Panc1 (cell line): ENCODE results near the gene MAGI2. TPM values are rescaled to one million over a fixed set of nuclear protein-coding genes. Genes with fewer than 3 reads are reported as not detected.

Experiments
- ATAC-seq: fragments of 200-7000 bp; cut with Tn5 transposase; 2 replicates; pipeline ENCODE4 v1.9.1; 2020; ENCODE audit warnings: mild to moderate bottlenecking, moderate library complexity
- BruUV-seq: library from RNA; stranded (reverse); fragments of 400-500 nt; replicated peaks from 2 replicates; lab custom pipeline; 2021; lab: Mats Ljungman, UMichigan
- CTCF ChIA-PET: fragments of 300-600 bp; sonication (Branson Sonifier 250); formaldehyde crosslinking; loops from one replicate; lab custom pipeline; 2022; ENCODE audit warnings: antibody characterized with exemption; lab: Charles Lee
- POLR2A ChIA-PET: fragments of 300-600 bp; sonication (Branson Sonifier 250); formaldehyde crosslinking; loops from one replicate; lab custom pipeline; 2022; ENCODE audit warnings: antibody characterized with exemption; lab: Charles Lee
- DNase-seq: peaks from one replicate; pipeline ENCODE4 v3.0.0-alpha.2; 2010; ENCODE audit warnings: low read depth, low spot score
- H3K27ac ChIP-seq: 2 replicates; pipeline ENCODE4 v1.5.1; 2011; ENCODE audit warnings: mild to moderate bottlenecking, low read length, inconsistent platforms
- H3K27me3 ChIP-seq: fragments of 200-500 bp; sonication (Bioruptor generic); 2 replicates; pipeline ENCODE4 v1.6.0; 2014; ENCODE audit warnings: low read length, inconsistent platforms; ENCODE audit not compliant: control insufficient read depth, insufficient read depth
- H3K36me3 ChIP-seq: fragments of 200-500 bp; sonication (Bioruptor generic); 2 replicates; pipeline ENCODE4 v1.5.1; 2014; ENCODE audit warnings: inconsistent platforms, mild to moderate bottlenecking, low read length, moderate library complexity; ENCODE audit not compliant: control insufficient read depth, insufficient read depth
- H3K4me1 ChIP-seq: 2 replicates; pipeline ENCODE4 v1.5.1; 2011; ENCODE audit warnings: inconsistent platforms, mild to moderate bottlenecking, low read length, moderate library complexity; ENCODE audit not compliant: control insufficient read depth, insufficient read depth
- H3K4me3 ChIP-seq, 2 experiments: 2 replicates each; pipeline ENCODE4 v1.5.1; 2011 to 2012; ENCODE audit warnings: low read depth in 2 of 2, low read length in 2 of 2, mild to moderate bottlenecking in 2 of 2, inconsistent platforms in 1 of 2, moderate library complexity in 1 of 2
- H3K9me3 ChIP-seq: fragments of 200-500 bp; sonication (Bioruptor generic); 2 replicates; pipeline ENCODE4 v1.5.1; 2014; ENCODE audit warnings: low read depth, mild to moderate bottlenecking, inconsistent platforms, low read length, moderate library complexity; ENCODE audit not compliant: control insufficient read depth, insufficient read depth
- CTCF ChIP-seq: fragments of 450-650 bp; IDR thresholded peaks from 2 replicates; pipeline ENCODE4 v1.5.1; 2017; ENCODE audit warnings: mild to moderate bottlenecking
- POLR2AphosphoS5 ChIP-seq: IDR thresholded peaks from 2 replicates; pipeline ENCODE4 v1.6.1; 2012; ENCODE audit warnings: mild to moderate bottlenecking, low read depth, low read length, moderate library complexity
- REST ChIP-seq, 2 experiments: IDR thresholded peaks; 2 replicates each; pipeline ENCODE4 v1.6.1; 2011 to 2012; ENCODE audit warnings: low read depth in 2 of 2, control low read depth in 1 of 2, low read length in 1 of 2, mild to moderate bottlenecking in 1 of 2, moderate library complexity in 1 of 2; ENCODE audit not compliant: insufficient read depth in 1 of 2
- SIN3A ChIP-seq: IDR thresholded peaks from 2 replicates; pipeline ENCODE4 v1.6.1; 2012; ENCODE audit warnings: low read depth, mild to moderate bottlenecking, low read length, moderate library complexity, borderline replicate concordance; ENCODE audit not compliant: insufficient read depth
- TCF7L2 ChIP-seq: IDR thresholded peaks from 2 replicates; pipeline ENCODE4 v1.6.1; 2011; ENCODE audit warnings: mild to moderate bottlenecking, low read depth, low read length, inconsistent platforms
- in situ Hi-C: cut with HindIII; loops from 2 replicates; pipeline ENCODE4 v1.10.0; 2016; ENCODE audit warnings: low sequenced_read_pairs, low pct_unique_long_range_greater_than_20kb
- intact Hi-C: fragments of 100-400 bp; cut with micrococcal nuclease; formaldehyde crosslinking; loops from one replicate; pipeline ENCODE4 v1.10.0; 2022; ENCODE audit not compliant: unreplicated experiment
- total RNA-seq: library from RNA; stranded (reverse); gene quantifications from one replicate; pipeline ENCODE4 v1.2.1, GENCODE V29; 2021; ENCODE audit not compliant: unreplicated experiment

MAGI2 gene
- total RNA-seq, 1 experiment from 2014 or later: 5.4 TPM

- CTCF ChIA-PET: no interaction called here
- no TSS peak for BruUV-seq
Measured at GRCh38 chr7:79091661-79092060, 361.8 kb downstream of the MAGI2 start.

GRCh38 chr7:79091011-79091410 is 362.5 kb downstream of the MAGI2 start:
- no peaks in the 10 kb centered on the region for H3K36me3 ChIP-seq
- TF ChIP-seq CTCF (no peak), POLR2AphosphoS5 (no peak), TCF7L2 (no peak), REST (IDR thresholded peaks at IDR 0.05; ENCODE audit: insufficient read depth in 1 of 2, low read depth in 2 of 2, low read length in 1 of 2) (no peak), SIN3A (no peak)
- DNase-seq (no peak), ATAC-seq (no peak)
- in situ Hi-C loops: no loop called here
- H3K9me3 ChIP-seq: no peaks in the 10 kb centered on the region
- H3K4me3 ChIP-seq: no peak overlapping the region
- CTCF ChIA-PET: no interaction called here
- H3K27me3 ChIP-seq: no peaks in the 10 kb centered on the region
- H3K4me1 ChIP-seq: no peaks in the 10 kb centered on the region
- intact Hi-C loops: no loop called here
- POLR2A ChIA-PET: no interaction called here
- no peak overlapping the region for H3K27ac ChIP-seq
- BruUV-seq: no TSS peak

More at GRCh38 chr7:79091661-79092060, 361.8 kb downstream of the MAGI2 start:
- Histone ChIP-seq H3K27me3 (no peaks in the 10 kb centered on the region), H3K4me1 (no peaks in the 10 kb centered on the region), H3K4me3 (no peak overlapping the region), H3K36me3 (no peaks in the 10 kb centered on the region), H3K27ac (no peak overlapping the region), H3K9me3 (no peaks in the 10 kb centered on the region)
- TF ChIP-seq REST (IDR thresholded peaks at IDR 0.05; ENCODE audit: insufficient read depth in 1 of 2, low read depth in 2 of 2, low read length in 1 of 2) (no peak), CTCF (no peak), SIN3A (no peak), POLR2AphosphoS5 (no peak), TCF7L2 (no peak)
- in situ Hi-C loops (no loop called here), intact Hi-C loops (no loop called here)
- ATAC-seq: no peak
- DNase-seq: no peak
- POLR2A ChIA-PET: no interaction called here
